ENCODE results near the gene TRDN.

GRCh38 chr6:123659960-123660748 is 23.4 kb upstream of the TRDN start:
- TF ChIP-seq JAZF1 (CRISPR knock-in tag; IDR thresholded peaks at IDR 0.05) (no peak), CTCF (IDR thresholded peaks at IDR 0.05) (no peak), ZNF232 (CRISPR knock-in tag; IDR thresholded peaks at IDR 0.05) (no peak), TEAD1 (CRISPR knock-in tag; IDR thresholded peaks at IDR 0.05) (no peak), FOXP4 (CRISPR knock-in tag; IDR thresholded peaks at IDR 0.05) (no peak), ZNF396 (CRISPR knock-in tag; IDR thresholded peaks at IDR 0.05; ENCODE audit: borderline replicate concordance) (no peak), NFYB (CRISPR knock-in tag; conservative IDR thresholded peaks at IDR 0.05; ENCODE audit: low read depth) (no peak), ZNF425 (CRISPR knock-in tag; conservative IDR thresholded peaks at IDR 0.05) (no peak), NR3C1 (CRISPR knock-in tag; conservative IDR thresholded peaks at IDR 0.05; ENCODE audit: low read depth) (no peak), ZBTB21 (CRISPR knock-in tag; IDR thresholded peaks at IDR 0.05; ENCODE audit: borderline replicate concordance) (no peak)
